Fibroblast of pulmonary artery (primary cell): ENCODE measurements around the gene NUB1.

Experiments
- DNase-seq: peaks from one replicate; pipeline ENCODE4 v3.0.0-alpha.2; 2010; ENCODE audit warnings: low read depth
- H3K4me3 ChIP-seq: replicated peaks from 2 replicates; pipeline ENCODE4 v1.5.1; 2011; ENCODE audit warnings: low read depth, mild to moderate bottlenecking, control low read depth, low read length, moderate library complexity
- CTCF ChIP-seq: IDR thresholded peaks from 2 replicates; pipeline ENCODE4 v1.5.1; 2011; ENCODE audit warnings: mild to moderate bottlenecking, control low read depth, low read length, inconsistent platforms; ENCODE audit errors: missing control alignments

NUB1 gene

DNA sequence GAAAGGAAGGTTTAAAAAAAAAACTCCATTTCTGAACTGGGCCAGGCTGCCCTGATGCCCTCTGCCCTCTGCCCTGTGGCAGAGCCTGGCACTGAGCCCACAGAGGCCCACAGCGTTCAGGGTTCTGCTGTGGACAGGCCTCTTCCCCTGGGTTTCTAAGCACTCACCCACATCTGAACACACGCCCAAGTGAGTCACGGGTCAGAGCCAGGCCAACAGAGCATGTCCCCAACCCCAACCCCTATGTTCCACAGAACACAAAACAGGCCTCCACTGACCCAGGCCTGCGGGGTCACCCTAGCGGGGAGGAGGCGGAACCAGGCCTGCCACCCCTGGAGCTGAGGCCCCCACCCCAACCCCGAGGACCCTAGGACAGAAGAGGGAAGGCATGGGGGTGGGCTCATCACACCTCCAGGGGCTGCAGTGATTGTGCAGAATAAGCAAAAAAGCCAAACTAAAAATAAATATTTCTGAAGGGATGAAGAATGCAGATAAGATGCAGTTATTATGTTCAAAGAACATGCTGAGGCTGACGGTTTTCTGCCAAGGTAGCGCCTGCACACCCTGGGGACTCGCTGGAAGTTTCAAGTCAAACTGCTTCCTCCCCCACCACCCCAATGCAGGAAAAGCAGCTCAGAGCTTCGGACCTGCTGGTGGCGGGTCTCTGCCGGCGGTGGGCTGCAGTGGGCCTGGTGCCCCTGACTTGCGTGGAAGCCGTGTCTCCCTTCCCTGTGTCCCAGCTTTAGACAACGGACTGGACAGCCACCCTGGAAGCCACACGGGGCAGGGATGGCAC is 62.8 kb downstream of the NUB1 start:
- H3K4me3 ChIP-seq: no peak overlapping the region
- TF ChIP-seq CTCF: no peak
- no peak for DNase-seq

GRCh38 chr7:151405056-151405455 is 63.4 kb downstream of the NUB1 start:
- DNase-seq: no peak
- no peak for TF ChIP-seq CTCF
- H3K4me3 ChIP-seq: no peak overlapping the region

- H3K4me3 ChIP-seq: no peak overlapping the region
- no peak for DNase-seq
- no peak for TF ChIP-seq CTCF
Measured at GRCh38 chr7:151405588-151405987, 64.0 kb downstream of the NUB1 start.

DNA sequence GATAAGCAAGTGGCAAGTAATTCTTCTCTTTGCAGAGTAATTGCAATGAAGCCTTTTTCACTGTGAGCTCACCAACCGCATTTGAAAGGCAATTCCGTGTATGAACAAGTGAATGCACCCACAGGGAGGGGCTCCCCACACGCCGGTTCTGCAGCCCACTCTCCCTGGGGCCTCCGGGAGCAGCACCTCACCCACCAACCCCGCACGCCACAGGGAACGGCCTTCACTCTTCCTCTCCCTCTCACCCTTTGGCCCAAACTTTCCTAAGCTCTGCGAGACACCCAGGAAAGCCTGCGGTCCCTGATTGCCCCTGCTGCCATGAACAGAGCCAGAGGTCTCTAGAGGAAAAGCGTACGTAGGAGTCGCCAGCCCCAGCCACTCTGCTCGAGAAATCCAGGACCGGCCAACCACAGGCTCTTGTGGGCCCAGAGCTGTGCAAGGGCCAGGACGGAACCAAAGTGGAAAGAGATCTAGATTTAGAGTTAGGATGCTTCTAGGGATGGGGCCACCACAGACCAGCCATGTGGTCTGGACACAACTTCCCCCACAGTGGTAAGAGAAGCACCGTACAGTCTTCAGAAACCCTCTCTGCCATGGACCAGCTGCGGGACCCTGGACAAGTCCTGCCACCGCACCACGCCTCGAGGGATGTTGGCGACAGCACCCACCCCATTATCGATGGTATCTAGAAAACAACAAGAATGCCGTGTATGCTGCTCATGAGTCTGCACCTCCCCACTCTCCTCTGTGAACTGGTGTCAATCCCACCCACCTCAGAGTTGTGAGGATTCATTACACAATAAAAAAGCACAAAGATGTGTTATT is 64.7 kb downstream of the NUB1 start:
- no peak for DNase-seq
- no peak overlapping the region for H3K4me3 ChIP-seq
- TF ChIP-seq CTCF: no peak

DNA sequence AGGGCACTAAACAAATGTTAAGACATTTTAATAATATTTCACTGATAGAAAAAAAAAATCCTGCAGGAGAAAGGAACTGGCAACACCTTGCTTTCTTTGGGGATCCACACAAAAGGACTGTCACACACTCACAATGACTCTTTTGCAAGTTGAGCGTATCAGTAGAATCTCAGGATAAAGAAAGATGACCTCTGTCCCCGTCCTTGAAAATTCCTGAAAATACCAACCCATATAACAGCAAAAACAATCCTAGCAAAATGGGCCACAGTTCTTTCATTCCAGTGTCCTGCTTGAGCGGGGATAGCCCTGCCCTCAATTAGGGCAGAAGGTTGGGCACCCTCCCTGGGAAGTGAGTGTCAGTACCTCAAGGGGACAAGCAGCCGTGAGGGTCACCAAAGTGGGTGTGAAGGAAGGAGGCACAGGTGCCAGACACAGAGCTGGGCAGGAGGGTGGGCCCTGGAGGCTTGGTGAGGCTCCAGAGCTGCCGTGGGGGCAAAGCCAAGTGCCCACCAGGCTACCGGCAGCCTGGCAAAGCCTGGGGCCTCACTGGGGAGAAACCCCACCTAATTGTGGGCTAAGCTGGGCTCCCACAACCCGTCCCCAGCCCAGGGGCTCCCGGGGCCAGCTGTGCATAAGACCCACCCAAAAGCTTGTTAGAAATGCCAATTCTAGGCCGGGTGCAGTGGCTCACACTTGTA is 65.4 kb downstream of the NUB1 start:
- no peak for DNase-seq
- H3K4me3 ChIP-seq: no peak overlapping the region
- TF ChIP-seq CTCF: no peak

DNA sequence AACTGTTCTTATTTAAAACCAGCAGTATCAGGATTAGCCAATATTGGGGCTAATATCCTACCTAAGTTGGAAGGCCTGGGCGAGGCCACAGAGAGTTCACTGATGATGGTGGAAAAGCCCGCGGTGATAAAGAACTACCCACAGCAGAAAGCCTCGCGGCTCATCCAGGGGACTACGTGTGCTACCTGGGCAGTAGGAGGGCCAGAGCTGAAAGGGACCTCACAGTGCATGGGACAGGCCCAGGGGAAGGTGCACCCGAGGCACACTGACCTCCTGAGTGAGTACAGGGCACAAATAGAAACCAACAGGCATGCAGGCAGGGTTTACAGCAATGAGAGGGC is 66.9 kb downstream of the NUB1 start:
- no peak for TF ChIP-seq CTCF
- H3K4me3 ChIP-seq: no peak overlapping the region
- no peak for DNase-seq
